NCI-H2171 treated with DMSO at 0.1 percent for 48 hours (cell line): ENCODE results near the gene CDC14B.
A peak's percentile ranks its signal among the peaks of the same experiment; 100 is the strongest.

Experiments
- DNase-seq: peaks from one replicate; lab custom pipeline; 2025; lab: John Stamatoyannopoulos, UW

The CDC14B gene

GRCh38 chr9:96484521-96484931 lies 135.1 kb downstream of the CDC14B start:
- DNase-seq, result no peak

- DNase-seq, result no peak
These were observed 135.8 kb downstream of the CDC14B start for GRCh38 chr9:96483733-96484390.

- no peak for DNase-seq
These were observed 136.4 kb downstream of the CDC14B start for GRCh38 chr9:96483197-96483596.

GRCh38 chr9:96482476-96482875 lies 137.2 kb downstream of the CDC14B start:
- no peak for DNase-seq

GRCh38 chr9:96480736-96481135 lies 138.9 kb downstream of the CDC14B start:
- DNase-seq, result no peak

GRCh38 chr9:96478829-96479371 lies 140.7 kb downstream of the CDC14B start:
- DNase-seq, result no peak

GRCh38 chr9:96476591-96476990 lies 143.1 kb downstream of the CDC14B start:
- no peak for DNase-seq

GRCh38 chr9:96476013-96476412 lies 143.6 kb downstream of the CDC14B start:
- no peak for DNase-seq

- no peak for DNase-seq
These were observed 151.9 kb downstream of the CDC14B start for GRCh38 chr9:96467784-96468183.

- no peak for DNase-seq
These were observed 155.2 kb downstream of the CDC14B start for GRCh38 chr9:96464426-96464825.

- DNase-seq, result peak; percentile 67
These were observed 157.1 kb downstream of the CDC14B start for GRCh38 chr9:96462541-96462940.

GRCh38 chr9:96461336-96461735 lies 158.3 kb downstream of the CDC14B start:
- DNase-seq, result no peak

GRCh38 chr9:96460882-96461281 lies 158.8 kb downstream of the CDC14B start:
- DNase-seq, result no peak

GRCh38 chr9:96460470-96460869 lies 159.2 kb downstream of the CDC14B start:
- DNase-seq, result no peak

GRCh38 chr9:96459268-96460007 lies 160.2 kb downstream of the CDC14B start:
- no peak for DNase-seq

GRCh38 chr9:96458226-96458625 lies 161.4 kb downstream of the CDC14B start:
- DNase-seq, result no peak

- DNase-seq, result no peak
These were observed 162.4 kb downstream of the CDC14B start for GRCh38 chr9:96457266-96457665.

GRCh38 chr9:96453625-96454024 lies 166.0 kb downstream of the CDC14B start:
- no peak for DNase-seq

GRCh38 chr9:96450613-96451528 lies 168.8 kb downstream of the CDC14B start:
- peak; percentile 30 for DNase-seq
